Breast epithelium (tissue), 3 donors: ENCODE measurements around the gene ANTXR2.

ENCODE experiments used
- POLR2A ChIP-seq: fragments of 450-650 bp; IDR thresholded peaks from one replicate; pipeline ENCODE4 v1.6.1; 2016; ENCODE audit warnings: antibody characterized with exemption, mild to moderate bottlenecking, moderate library complexity
- POLR2AphosphoS5 ChIP-seq, 3 donors: sonication (generic); formaldehyde crosslinking; IDR thresholded peaks; one replicate each; pipeline ENCODE4 v1.6.1; 2017; ENCODE audit warnings: antibody characterized with exemption in 3 of 3
- TF ChIP-seq, protein P1 (sequence below), 3 donors: fragments of 450-650 bp; IDR thresholded peaks; one replicate each; pipeline ENCODE4 v1.5.1; 2016 to 2017; ENCODE audit warnings: antibody characterized with exemption in 3 of 3, mild to moderate bottlenecking in 3 of 3, moderate library complexity in 3 of 3

DNA sequence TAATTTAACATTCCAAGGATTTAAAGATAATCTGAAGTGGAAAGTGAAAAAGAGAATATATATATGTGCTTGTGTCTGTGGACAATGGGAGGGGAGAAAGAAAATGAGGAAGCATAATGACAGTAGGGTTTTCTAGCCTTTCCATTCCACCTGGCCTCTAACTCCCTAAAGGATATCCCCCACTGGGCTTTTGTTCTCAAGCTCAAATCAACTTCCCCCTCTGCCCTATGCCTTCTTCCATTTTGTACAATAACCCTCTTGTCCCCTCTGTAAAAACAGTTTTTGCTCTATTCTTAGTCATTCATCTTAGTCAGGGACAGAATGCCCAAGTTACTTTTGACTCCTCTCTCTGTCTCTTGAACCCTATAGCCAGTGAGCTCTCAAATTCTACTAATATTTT is 23.6 kb downstream of the ANTXR2 start:
- TF ChIP-seq POLR2AphosphoS5 (IDR thresholded peaks at IDR 0.05): no peak
- no peak for TF ChIP-seq POLR2A
- TF ChIP-seq, protein P1, sequence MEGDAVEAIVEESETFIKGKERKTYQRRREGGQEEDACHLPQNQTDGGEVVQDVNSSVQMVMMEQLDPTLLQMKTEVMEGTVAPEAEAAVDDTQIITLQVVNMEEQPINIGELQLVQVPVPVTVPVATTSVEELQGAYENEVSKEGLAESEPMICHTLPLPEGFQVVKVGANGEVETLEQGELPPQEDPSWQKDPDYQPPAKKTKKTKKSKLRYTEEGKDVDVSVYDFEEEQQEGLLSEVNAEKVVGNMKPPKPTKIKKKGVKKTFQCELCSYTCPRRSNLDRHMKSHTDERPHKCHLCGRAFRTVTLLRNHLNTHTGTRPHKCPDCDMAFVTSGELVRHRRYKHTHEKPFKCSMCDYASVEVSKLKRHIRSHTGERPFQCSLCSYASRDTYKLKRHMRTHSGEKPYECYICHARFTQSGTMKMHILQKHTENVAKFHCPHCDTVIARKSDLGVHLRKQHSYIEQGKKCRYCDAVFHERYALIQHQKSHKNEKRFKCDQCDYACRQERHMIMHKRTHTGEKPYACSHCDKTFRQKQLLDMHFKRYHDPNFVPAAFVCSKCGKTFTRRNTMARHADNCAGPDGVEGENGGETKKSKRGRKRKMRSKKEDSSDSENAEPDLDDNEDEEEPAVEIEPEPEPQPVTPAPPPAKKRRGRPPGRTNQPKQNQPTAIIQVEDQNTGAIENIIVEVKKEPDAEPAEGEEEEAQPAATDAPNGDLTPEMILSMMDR (IDR thresholded peaks at IDR 0.05): no peak
